Measurements from ENCODE around the gene AMD1.
A peak's percentile ranks its signal among the peaks of the same experiment; 100 is the strongest.

Gene AMD1

GRCh38 chr6:110859335-110859792, 15.2 kb upstream of the AMD1 start:
- Histone ChIP-seq H3K4me3 (ENCODE audit: low read length, poor library complexity, severe bottlenecking) (no peak overlapping the region), H3K36me3 (ENCODE audit: insufficient read depth, low read length) (no peaks in the 10 kb centered on the region), H3F3A (ENCODE audit: low read depth) (no peaks in the 10 kb centered on the region), H3K27me3 (ENCODE audit: insufficient read depth, low read length, poor library complexity, severe bottlenecking) (no peaks in the 10 kb centered on the region), H2AFZ (ENCODE audit: low read length) (no peak overlapping the region), H3K9ac (ENCODE audit: low read depth, low read length, poor library complexity, severe bottlenecking) (no peak overlapping the region), H3K9me2 (replicated peaks; ENCODE audit: low read depth, low read length) (no peaks in the 10 kb centered on the region), H3K9me3 (ENCODE audit: insufficient read depth, low read depth, low read length) (no peaks in the 10 kb centered on the region), H3K4me1 (ENCODE audit: insufficient read depth, low read length, poor library complexity, severe bottlenecking) (no peaks in the 10 kb centered on the region), H4K20me1 (ENCODE audit: insufficient read depth, low read length, poor library complexity, severe bottlenecking) (no peaks in the 10 kb centered on the region), H3K4me2 (ENCODE audit: low read depth, low read length, poor library complexity, severe bottlenecking) (no peak overlapping the region), H3K79me2 (ENCODE audit: insufficient read depth, low read length) (no peaks in the 10 kb centered on the region)
- TF ChIP-seq CTCF (conservative IDR thresholded peaks at IDR 0.05; ENCODE audit: low read length) (no peak), EZH2phosphoT487 (IDR thresholded peaks at IDR 0.05; ENCODE audit: borderline replicate concordance) (no peak)

- no peaks in the 10 kb centered on the region for H3K9me2 ChIP-seq (replicated peaks; ENCODE audit: low read depth, low read length)
- no peaks in the 10 kb centered on the region for H3K36me3 ChIP-seq (ENCODE audit: insufficient read depth, low read length)
- H3K27me3 ChIP-seq (ENCODE audit: insufficient read depth, low read length, poor library complexity, severe bottlenecking): no peaks in the 10 kb centered on the region
- no peak overlapping the region for H3K4me2 ChIP-seq (ENCODE audit: low read depth, low read length, poor library complexity, severe bottlenecking)
- no peaks in the 10 kb centered on the region for H3K79me2 ChIP-seq (ENCODE audit: insufficient read depth, low read length)
- no peak overlapping the region for H3K4me3 ChIP-seq (ENCODE audit: low read length, poor library complexity, severe bottlenecking)
- no peak overlapping the region for H2AFZ ChIP-seq (ENCODE audit: low read length)
- no peaks in the 10 kb centered on the region for H4K20me1 ChIP-seq (ENCODE audit: insufficient read depth, low read length, poor library complexity, severe bottlenecking)
- no peaks in the 10 kb centered on the region for H3F3A ChIP-seq (ENCODE audit: low read depth)
- H3K9me3 ChIP-seq (ENCODE audit: insufficient read depth, low read depth, low read length): no peaks in the 10 kb centered on the region
- no peak for TF ChIP-seq EZH2phosphoT487 (IDR thresholded peaks at IDR 0.05; ENCODE audit: borderline replicate concordance)
- no peak for TF ChIP-seq CTCF (conservative IDR thresholded peaks at IDR 0.05; ENCODE audit: low read length)
- H3K9ac ChIP-seq (ENCODE audit: low read depth, low read length, poor library complexity, severe bottlenecking): no peak overlapping the region
- peaks cover 3% of the 10 kb centered on the region for H3K4me1 ChIP-seq (ENCODE audit: insufficient read depth, low read length, poor library complexity, severe bottlenecking)
These were observed 9.8 kb upstream of the AMD1 start for GRCh38 chr6:110864824-110865223.

- Histone ChIP-seq H3K79me2 (ENCODE audit: insufficient read depth, low read length) (peaks cover 74% of the 10 kb centered on the region), H3K9ac (ENCODE audit: low read depth, low read length, poor library complexity, severe bottlenecking) (peak overlapping the region; percentile 99), H4K20me1 (ENCODE audit: insufficient read depth, low read length, poor library complexity, severe bottlenecking) (peaks cover 53% of the 10 kb centered on the region), H3K4me3 (ENCODE audit: low read length, poor library complexity, severe bottlenecking) (peak overlapping the region; percentile 83), H3K36me3 (ENCODE audit: insufficient read depth, low read length) (no peaks in the 10 kb centered on the region), H3K4me2 (ENCODE audit: low read depth, low read length, poor library complexity, severe bottlenecking) (peak overlapping the region; percentile 94), H3F3A (ENCODE audit: low read depth) (no peaks in the 10 kb centered on the region), H3K4me1 (ENCODE audit: insufficient read depth, low read length, poor library complexity, severe bottlenecking) (peaks cover 31% of the 10 kb centered on the region), H3K9me3 (ENCODE audit: insufficient read depth, low read depth, low read length) (no peaks in the 10 kb centered on the region), H3K27me3 (ENCODE audit: insufficient read depth, low read length, poor library complexity, severe bottlenecking) (peaks cover 13% of the 10 kb centered on the region), H2AFZ (ENCODE audit: low read length) (no peak overlapping the region), H3K9me2 (replicated peaks; ENCODE audit: low read depth, low read length) (no peaks in the 10 kb centered on the region)
- no peak for TF ChIP-seq CTCF (conservative IDR thresholded peaks at IDR 0.05; ENCODE audit: low read length)
- TF ChIP-seq EZH2phosphoT487 (IDR thresholded peaks at IDR 0.05; ENCODE audit: borderline replicate concordance): no peak
These were observed 429 bp downstream of the AMD1 start for GRCh38 chr6:110874880-110875547.

Data from Loucy (cell line).